ENCODE results near the gene CAPN11.

CAPN11 gene

DNA sequence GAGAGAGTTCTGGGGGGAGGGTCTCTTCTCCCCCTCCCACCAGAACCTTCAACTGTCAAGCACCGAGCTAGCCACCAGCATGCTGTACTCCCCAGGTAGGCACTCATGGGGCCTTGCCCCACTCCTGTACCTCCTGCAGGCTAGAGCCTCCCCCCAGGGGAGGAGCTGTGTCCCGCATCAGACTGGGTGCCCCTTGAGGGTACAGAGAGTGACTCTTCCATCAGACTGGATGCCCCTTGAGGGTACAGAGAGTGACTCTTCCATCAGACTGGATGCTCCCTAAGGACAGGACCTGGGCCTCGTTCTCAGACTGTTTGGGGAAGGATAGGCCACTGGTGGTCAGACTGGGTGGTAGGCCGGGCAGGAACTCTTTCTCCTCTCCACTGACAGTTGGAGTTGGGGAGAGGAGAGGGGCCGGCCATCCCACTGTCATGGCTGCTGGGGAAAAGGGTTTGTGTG, at the start of gene CAPN11:
CAPN11 (plus strand) TSS at position 51 of the 459 bp plus-strand sequence; CDS start at position 80, 29 bp downstream.
- no peak for DNase-seq (ENCODE audit: low read depth in 2 of 3, low spot score in 2 of 3)

- DNase-seq (ENCODE audit: low read depth in 2 of 3, low spot score in 2 of 3): no peak
Measured at GRCh38 chr6:44109212-44109611, 49.4 kb upstream of the CAPN11 start.

DNA sequence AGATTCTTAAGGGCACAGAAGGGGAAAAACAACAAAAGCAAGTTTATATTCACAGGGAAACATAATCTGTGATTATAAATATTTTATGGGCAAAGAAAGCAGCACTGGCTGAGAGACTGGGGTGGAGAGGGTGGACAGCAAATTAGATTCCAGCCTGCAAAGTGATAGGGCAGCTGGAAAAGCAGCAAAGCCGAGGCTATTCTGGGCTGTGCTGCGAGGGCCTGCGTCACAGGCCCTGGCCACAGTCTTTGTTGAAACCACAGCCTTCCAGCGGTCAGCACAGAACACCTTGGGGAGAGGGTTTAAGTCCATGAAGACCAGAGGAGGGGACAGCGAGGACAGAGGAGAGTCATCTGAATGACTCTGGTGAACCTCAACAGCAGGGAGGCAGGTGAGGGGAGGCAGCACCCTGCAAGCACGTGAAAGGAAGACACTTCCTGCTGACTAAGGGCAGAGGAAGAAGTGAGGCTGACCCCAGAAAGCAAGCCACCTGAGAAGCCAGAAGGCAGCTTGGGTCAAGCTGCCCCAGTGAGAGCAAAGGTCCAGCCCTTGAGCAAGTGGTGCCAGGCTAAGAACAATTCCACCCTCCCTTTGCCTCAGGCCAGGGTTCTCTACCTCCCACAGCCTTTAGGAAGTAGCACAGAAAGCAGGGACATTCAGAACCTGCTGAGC, 48.5 kb upstream of the CAPN11 start:
- DNase-seq (ENCODE audit: low read depth in 2 of 3, low spot score in 2 of 3): no peak

- no peak for DNase-seq (ENCODE audit: low read depth in 2 of 3, low spot score in 2 of 3)
Measured at GRCh38 chr6:44110966-44111365, 47.7 kb upstream of the CAPN11 start.

DNA sequence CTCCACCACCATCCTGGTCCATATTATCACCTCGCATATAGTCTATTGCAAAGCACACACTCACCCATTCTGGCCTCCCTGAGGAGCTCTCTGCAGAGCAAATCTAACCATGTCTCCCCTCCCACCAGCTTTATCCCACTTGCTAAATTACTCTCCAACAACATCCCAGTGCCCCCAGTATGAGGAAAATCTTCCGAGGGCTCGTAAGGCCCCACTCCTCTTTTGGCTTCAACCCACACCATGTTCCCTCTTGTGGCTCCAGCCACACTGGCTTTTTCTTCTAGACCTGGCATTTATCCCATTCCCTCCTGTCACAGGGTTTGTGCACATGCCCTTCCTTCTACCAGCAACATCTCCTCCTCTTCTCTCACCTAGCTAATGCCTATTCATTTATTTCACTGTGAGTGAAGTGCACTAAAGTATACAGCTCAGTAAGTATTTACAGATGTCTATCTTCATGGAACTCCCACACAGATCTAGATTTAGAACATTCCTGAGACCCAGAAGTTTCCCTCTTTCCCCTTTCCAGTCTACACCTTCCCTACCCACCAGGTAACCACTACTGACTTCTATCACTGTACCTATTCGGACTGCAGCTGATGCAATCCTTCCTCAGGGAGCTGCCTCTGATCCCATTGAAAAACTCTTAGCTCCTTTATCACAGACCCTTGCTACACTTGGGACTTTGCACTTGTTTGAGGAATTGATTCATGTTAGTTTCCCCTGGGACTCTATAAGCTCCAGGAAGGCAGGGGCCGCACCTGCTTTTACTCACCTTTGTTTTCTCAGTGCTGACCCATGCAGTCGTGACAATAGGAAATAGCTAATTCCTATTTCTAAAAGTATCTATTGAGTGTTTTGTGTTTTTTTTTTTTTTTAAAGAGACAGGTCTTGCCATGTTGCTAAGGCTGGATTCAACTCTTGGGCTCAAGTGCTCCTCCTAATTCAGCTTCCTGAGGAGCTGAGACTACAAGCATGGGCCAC, 46.9 kb upstream of the CAPN11 start:
- DNase-seq (ENCODE audit: low read depth in 2 of 3, low spot score in 2 of 3): no peak

GRCh38 chr6:44113414-44113813, 45.2 kb upstream of the CAPN11 start:
- DNase-seq (ENCODE audit: low read depth in 2 of 3, low spot score in 2 of 3): no peak

DNA sequence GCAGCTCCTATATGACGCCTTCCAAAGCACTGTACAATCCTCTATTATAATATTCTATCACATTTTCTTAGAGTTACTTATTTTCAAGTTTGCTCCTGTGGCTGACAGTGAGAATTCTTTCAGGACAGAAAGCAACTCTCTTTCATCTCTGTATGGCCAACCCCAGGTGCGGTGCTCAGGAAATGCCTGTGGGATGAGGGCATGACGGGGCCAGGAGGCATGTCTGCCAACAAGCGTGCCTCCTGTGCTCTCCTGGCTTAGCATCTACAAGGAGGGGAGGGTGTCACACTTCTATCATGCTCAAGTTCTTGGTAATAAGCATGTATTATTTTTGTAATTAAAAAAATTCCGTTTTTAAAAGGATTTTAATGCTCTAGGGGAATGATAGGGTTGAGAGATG, 42.8 kb upstream of the CAPN11 start:
- DNase-seq (ENCODE audit: low read depth in 2 of 3, low spot score in 2 of 3): no peak

GRCh38 chr6:44116641-44117382, 41.8 kb upstream of the CAPN11 start:
- DNase-seq (ENCODE audit: low read depth in 2 of 3, low spot score in 2 of 3): no peak

DNA sequence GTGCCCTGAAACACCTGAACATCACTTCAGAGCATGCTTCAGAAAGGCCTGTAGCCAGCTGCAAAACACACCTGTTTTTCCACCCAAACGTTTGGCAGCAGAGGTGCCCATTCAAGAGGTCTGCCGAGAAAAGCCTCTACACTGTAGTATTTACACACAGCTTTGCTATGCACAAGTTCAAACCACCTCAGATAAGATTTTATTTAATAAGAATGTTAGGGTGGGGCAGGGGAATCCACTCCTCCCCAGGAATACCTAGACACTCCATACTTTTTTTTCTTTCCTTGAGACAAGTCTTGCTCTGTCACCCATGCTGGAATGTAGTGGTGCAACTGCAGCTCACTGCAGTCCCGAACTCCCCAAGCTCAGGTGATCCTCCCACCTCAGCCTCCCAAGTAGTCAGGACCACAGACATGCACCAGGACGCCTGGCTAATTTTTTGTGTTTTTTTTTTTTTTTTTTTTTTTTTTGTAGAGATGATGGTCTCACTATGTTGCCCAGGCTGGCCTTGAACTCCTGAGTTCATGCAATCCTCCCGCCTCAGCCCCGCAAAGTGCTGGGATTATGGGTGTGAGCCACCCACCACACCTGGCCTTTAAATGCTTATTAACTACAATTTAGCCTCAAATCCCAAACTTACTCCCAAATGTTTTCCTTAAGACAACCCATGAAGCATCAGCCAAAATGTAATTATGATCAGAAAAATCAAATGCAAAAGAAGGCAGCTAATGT, 41.1 kb upstream of the CAPN11 start:
- no peak for DNase-seq (ENCODE audit: low read depth in 2 of 3, low spot score in 2 of 3)

DNA sequence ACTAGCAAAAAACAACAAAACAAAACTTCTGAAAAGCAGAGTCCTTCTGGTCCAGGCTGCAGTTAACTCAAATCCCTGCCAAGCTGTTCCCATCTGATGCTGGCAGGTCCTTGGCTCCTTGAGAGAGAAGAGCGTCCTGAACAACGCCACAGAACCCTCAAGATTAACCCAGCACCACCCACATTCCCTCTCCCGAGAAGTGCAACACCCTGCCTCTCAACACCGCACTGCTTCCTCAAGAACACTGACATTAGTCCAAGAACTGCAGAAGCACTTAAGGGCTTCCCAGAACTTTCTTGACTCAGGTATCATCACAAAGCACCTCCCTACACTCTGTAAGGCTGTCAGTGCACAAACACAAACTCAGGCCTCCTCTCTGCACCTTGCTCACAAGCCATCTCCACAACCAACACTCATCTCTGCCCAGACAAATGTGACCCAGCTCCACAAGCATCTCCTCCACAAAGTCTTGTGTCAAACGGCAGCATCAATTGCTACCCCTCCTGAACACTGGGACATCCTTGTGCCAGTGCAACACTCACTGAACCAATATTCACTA, 38.8 kb upstream of the CAPN11 start:
- DNase-seq (ENCODE audit: low read depth in 2 of 3, low spot score in 2 of 3): no peak

- DNase-seq (ENCODE audit: low read depth in 2 of 3, low spot score in 2 of 3): no peak
Measured at GRCh38 chr6:44120692-44121443, 37.8 kb upstream of the CAPN11 start.

- no peak for DNase-seq (ENCODE audit: low read depth in 2 of 3, low spot score in 2 of 3)
Measured at GRCh38 chr6:44122801-44123200, 35.8 kb upstream of the CAPN11 start.

- no peak for DNase-seq (ENCODE audit: low read depth in 2 of 3, low spot score in 2 of 3)
Measured at GRCh38 chr6:44123544-44123943, 35.1 kb upstream of the CAPN11 start.

DNA sequence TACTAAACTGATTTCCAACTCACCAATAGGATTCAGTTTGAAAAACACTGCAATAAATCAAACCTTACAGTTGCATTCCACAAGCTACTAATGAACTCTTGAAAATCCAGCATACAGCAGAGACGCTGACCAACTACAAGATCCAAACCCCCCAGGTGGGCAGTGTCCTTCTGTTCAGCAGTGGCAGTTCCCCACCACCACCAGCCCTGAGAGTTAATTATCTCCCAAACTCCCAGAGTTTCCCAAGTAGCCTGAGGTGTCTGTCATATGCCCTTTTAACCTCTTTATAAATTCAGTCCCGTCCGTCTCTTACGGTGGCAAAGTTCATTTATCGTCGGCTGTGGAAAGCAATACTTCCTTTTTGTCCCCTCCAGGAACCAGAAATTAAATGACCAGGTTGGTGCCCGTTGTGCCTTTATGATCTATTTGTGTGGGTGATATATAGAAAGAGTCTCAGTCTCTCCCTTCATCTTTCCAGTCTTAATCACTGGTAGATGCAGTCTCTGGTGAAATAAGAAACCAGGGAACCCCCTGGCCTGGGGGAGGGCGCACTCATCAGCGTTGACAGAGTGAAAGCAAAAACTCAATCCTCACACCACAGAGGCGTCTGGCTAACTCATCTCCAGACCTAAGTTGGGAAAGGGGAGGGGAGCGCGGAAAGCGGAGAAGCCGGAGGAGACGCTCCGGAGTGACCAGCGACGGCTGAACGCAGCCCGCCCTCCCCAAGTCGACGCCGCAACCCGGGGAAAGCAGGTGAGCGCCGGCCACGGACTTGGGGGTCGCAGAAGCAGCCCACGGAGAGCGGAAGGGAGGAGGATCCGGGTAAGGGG, 32.1 kb upstream of the CAPN11 start:
- peak; percentile 40 to 69 (median 61) for DNase-seq (ENCODE audit: low read depth in 2 of 3, low spot score in 2 of 3)

- DNase-seq (ENCODE audit: low read depth in 2 of 3, low spot score in 2 of 3): peak; percentile 80 to 89 (median 86)
Measured at GRCh38 chr6:44127186-44128019, 31.2 kb upstream of the CAPN11 start, which contains the start of the genes MRPL14 and TMEM63B. Gene MRPL14, minus strand, starts transcription at chr6:44127452. Its CDS starts 10,841 bp downstream, at chr6:44116611. Gene TMEM63B, plus strand, starts transcription at chr6:44127554. Its CDS starts 7,031 bp downstream, at chr6:44134585.

DNA sequence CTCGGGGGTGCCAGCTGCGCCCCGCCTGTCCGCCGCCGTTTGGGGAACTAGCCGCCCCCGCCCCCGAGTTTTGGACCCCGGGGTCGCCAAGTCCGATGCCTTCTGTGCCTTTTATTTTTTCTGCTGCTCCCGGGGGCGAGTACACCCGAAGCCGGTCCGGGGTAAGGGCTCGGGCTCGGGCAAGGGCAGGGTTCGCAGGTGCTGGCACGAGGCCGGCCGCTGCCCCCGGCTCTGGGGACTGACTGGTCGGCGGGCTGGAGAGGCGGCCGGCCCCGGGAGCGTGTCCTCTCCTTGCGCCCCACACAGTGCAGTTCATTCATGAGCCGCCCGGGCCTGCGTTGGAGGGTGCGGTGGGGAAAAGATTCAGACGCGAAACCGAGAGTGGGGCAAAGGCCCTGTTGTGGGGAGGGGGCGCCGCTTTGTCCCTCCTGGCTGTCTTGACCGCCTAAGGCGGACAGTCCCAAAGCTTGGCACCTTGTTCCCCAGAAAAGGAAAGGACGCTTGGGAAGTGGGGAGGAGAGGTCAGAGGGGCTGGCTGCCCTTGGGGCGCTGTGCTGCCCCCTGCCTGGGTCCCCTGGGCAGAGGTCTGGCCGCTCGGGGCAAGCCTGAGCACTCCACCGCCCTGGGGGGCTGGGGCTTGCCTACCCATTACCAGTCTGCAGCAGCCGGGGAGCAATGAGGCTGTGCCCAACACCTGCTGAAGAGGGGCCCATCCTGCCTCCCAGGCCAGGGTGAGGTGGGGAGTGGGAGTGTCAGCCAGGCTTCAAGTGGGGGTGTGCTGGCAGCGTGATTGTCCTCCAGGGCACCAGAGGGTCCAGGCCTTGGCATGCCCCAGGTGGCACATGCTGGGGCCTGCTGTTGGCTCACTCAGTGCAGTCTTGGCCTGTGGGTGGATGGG, 30.4 kb upstream of the CAPN11 start:
- no peak for DNase-seq (ENCODE audit: low read depth in 2 of 3, low spot score in 2 of 3)
